SU-DHL-6 (cell line): ENCODE measurements around the gene IFIT1B.

Experiments used
- H2AFZ ChIP-seq: fragments of 200-600 bp; sonication (generic); 2 replicates; pipeline ENCODE4 v1.6.1; 2014; ENCODE audit warnings: low read depth, mild to moderate bottlenecking, moderate library complexity, mixed read lengths, antibody characterized with exemption, low read length; ENCODE audit not compliant: severe bottlenecking
- H3F3A ChIP-seq: fragments of 200-600 bp; shearing (Covaris generic); 2 replicates; pipeline ENCODE4 v1.6.0; 2016; ENCODE audit warnings: antibody characterized with exemption, mild to moderate bottlenecking; ENCODE audit not compliant: insufficient read depth
- H3K27ac ChIP-seq: fragments of 200-600 bp; sonication (generic); 2 replicates; pipeline ENCODE4 v1.5.1; 2016; ENCODE audit warnings: low read depth, mild to moderate bottlenecking, low read length, moderate library complexity, mixed read lengths
- H3K27me3 ChIP-seq: fragments of 200-600 bp; sonication (generic), shearing (Covaris generic); 2 replicates; pipeline ENCODE4 v1.6.0; 2014; ENCODE audit warnings: mild to moderate bottlenecking, low read length
- H3K36me3 ChIP-seq: fragments of 200-600 bp; sonication (generic); 2 replicates; pipeline ENCODE4 v1.6.1; 2014; ENCODE audit warnings: mild to moderate bottlenecking, low read length, mixed read lengths
- H3K4me2 ChIP-seq: fragments of 300-600, 200-600 bp; shearing (Covaris generic), sonication (generic); 2 replicates; pipeline ENCODE4 v1.6.0; 2014; ENCODE audit warnings: low read length, low read depth, mild to moderate bottlenecking; ENCODE audit not compliant: poor library complexity, severe bottlenecking
- H3K4me3 ChIP-seq: fragments of 200-600 bp; sonication (generic); 2 replicates; pipeline ENCODE4 v1.5.1; 2014; ENCODE audit warnings: antibody characterized with exemption, low read length, mild to moderate bottlenecking, mixed read lengths; ENCODE audit not compliant: insufficient read depth, poor library complexity, severe bottlenecking
- H3K79me2 ChIP-seq: fragments of 200-600 bp; sonication (generic); 2 replicates; pipeline ENCODE4 v1.6.1; 2014; ENCODE audit warnings: mild to moderate bottlenecking, low read length, moderate library complexity; ENCODE audit not compliant: insufficient read depth
- H3K9ac ChIP-seq: fragments of 200-600 bp; sonication (generic); 2 replicates; pipeline ENCODE4 v1.7.0; 2014; ENCODE audit warnings: mild to moderate bottlenecking, low read length
- H3K9me2 ChIP-seq: fragments of 200-600 bp; sonication (generic); replicated peaks from 2 replicates; pipeline ENCODE4 v1.6.1; 2014; ENCODE audit warnings: low read length; ENCODE audit not compliant: insufficient read depth
- H3K9me3 ChIP-seq: fragments of 200-600 bp; sonication (generic); 2 replicates; pipeline ENCODE4 v1.6.1; 2014; ENCODE audit warnings: low read length, mixed read lengths; ENCODE audit not compliant: insufficient read depth
- H4K20me1 ChIP-seq: fragments of 200-600 bp; sonication (generic); 2 replicates; pipeline ENCODE4 v1.6.1; 2014; ENCODE audit warnings: low read depth, mild to moderate bottlenecking, antibody characterized with exemption, low read length, moderate library complexity, mixed read lengths
- EZH2phosphoT487 ChIP-seq: fragments of 200-600 bp; sonication (generic), shearing (Covaris generic); conservative IDR thresholded peaks from 2 replicates; pipeline ENCODE4 v1.6.1; 2018; ENCODE audit warnings: mild to moderate bottlenecking, antibody characterized with exemption, low read length, moderate library complexity, mixed read lengths
- TF ChIP-seq, protein P1 (sequence below): fragments of 200-600 bp; sonication (generic); IDR thresholded peaks from one replicate; pipeline ENCODE4 v1.5.1; 2017; ENCODE audit warnings: antibody characterized with exemption, mild to moderate bottlenecking, low read length, moderate library complexity; ENCODE audit not compliant: insufficient read depth, poor library complexity, severe bottlenecking

Gene IFIT1B

GRCh38 chr10:89360157-89360556 lies 17.7 kb upstream of the IFIT1B start:
- Histone ChIP-seq H3K9me2 (no peaks in the 10 kb centered on the region), H3K4me3 (no peak overlapping the region), H4K20me1 (no peaks in the 10 kb centered on the region), H3K9ac (no peak overlapping the region), H3K27ac (no peak overlapping the region), H3K9me3 (no peaks in the 10 kb centered on the region), H3K79me2 (no peaks in the 10 kb centered on the region), H3F3A (no peaks in the 10 kb centered on the region), H3K4me2 (no peak overlapping the region), H3K27me3 (no peaks in the 10 kb centered on the region), H2AFZ (no peak overlapping the region), H3K36me3 (no peaks in the 10 kb centered on the region)
- TF ChIP-seq, protein P1, sequence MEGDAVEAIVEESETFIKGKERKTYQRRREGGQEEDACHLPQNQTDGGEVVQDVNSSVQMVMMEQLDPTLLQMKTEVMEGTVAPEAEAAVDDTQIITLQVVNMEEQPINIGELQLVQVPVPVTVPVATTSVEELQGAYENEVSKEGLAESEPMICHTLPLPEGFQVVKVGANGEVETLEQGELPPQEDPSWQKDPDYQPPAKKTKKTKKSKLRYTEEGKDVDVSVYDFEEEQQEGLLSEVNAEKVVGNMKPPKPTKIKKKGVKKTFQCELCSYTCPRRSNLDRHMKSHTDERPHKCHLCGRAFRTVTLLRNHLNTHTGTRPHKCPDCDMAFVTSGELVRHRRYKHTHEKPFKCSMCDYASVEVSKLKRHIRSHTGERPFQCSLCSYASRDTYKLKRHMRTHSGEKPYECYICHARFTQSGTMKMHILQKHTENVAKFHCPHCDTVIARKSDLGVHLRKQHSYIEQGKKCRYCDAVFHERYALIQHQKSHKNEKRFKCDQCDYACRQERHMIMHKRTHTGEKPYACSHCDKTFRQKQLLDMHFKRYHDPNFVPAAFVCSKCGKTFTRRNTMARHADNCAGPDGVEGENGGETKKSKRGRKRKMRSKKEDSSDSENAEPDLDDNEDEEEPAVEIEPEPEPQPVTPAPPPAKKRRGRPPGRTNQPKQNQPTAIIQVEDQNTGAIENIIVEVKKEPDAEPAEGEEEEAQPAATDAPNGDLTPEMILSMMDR, result no peak
- no peak for TF ChIP-seq EZH2phosphoT487

DNA sequence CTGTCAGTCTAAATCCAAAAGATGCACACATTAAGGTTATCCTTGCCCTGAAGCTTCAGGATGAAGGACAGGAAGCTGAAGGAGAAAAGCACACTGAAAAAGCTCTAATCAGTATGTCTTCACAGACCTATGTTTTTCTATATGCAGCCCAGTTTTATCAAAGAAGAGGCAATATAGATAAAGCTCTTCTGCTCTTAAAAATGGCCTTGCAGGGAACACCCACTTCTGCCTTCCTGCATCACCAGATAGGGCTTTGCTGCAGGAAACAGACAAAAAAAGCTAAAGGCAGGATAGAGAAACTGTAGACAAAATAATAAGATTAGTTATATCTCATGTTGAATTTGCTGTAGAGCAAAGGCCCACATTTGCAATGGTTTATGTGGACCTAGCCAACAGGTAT lies 14.9 kb upstream of the IFIT1B start:
- Histone ChIP-seq H3K4me2 (no peak overlapping the region), H2AFZ (no peak overlapping the region), H3K9me2 (no peaks in the 10 kb centered on the region), H3K27me3 (no peaks in the 10 kb centered on the region), H3K27ac (no peak overlapping the region), H3K79me2 (no peaks in the 10 kb centered on the region), H3F3A (no peaks in the 10 kb centered on the region), H4K20me1 (no peaks in the 10 kb centered on the region), H3K9me3 (no peaks in the 10 kb centered on the region), H3K9ac (no peak overlapping the region), H3K36me3 (no peaks in the 10 kb centered on the region), H3K4me3 (no peak overlapping the region)
- TF ChIP-seq, protein P1, result no peak
- TF ChIP-seq EZH2phosphoT487, result no peak

GRCh38 chr10:89363729-89364442 lies 14.0 kb upstream of the IFIT1B start:
- no peak overlapping the region for H3K9ac ChIP-seq
- no peaks in the 10 kb centered on the region for H3K27me3 ChIP-seq
- H3K4me3 ChIP-seq, result no peak overlapping the region
- no peaks in the 10 kb centered on the region for H3F3A ChIP-seq
- no peak overlapping the region for H3K27ac ChIP-seq
- no peaks in the 10 kb centered on the region for H3K79me2 ChIP-seq
- no peak overlapping the region for H2AFZ ChIP-seq
- H3K36me3 ChIP-seq, result no peaks in the 10 kb centered on the region
- no peaks in the 10 kb centered on the region for H3K9me3 ChIP-seq
- no peaks in the 10 kb centered on the region for H4K20me1 ChIP-seq
- no peak overlapping the region for H3K4me2 ChIP-seq
- no peak for TF ChIP-seq EZH2phosphoT487
- TF ChIP-seq, protein P1, result no peak
- H3K9me2 ChIP-seq, result no peaks in the 10 kb centered on the region
